Measurements from ENCODE around the gene NEU4.
"Not testable (repeated sequence)": the region's sequence is repeated elsewhere in the genome, so short reads cannot be mapped to it uniquely, and the experiment has no call there.

Gene NEU4

GRCh38 chr2:241796610-241797138 is 12.3 kb upstream of the NEU4 start:
- 100% methylated on average over 10 of the region's 13 CpGs for WGBS (ENCODE audit: insufficient coverage)

GRCh38 chr2:241797441-241798080 is 11.4 kb upstream of the NEU4 start:
- Histone ChIP-seq H3K4me1 (ENCODE audit: control extremely low read depth in 1 of 4, control insufficient read depth in 4 of 4, insufficient read depth in 4 of 4, low read length in 3 of 4) (peaks cover 0 to 5% (median 0%) of the 10 kb centered on the region in 4 experiments), H3K9me3 (ENCODE audit: control extremely low read depth in 1 of 5, control insufficient read depth in 4 of 5, insufficient read depth in 2 of 5, low read depth in 1 of 5, low read length in 4 of 5) (no peaks in the 10 kb centered on the region), H3K36me3 (ENCODE audit: control insufficient read depth in 4 of 4, insufficient read depth in 4 of 4, low read length in 3 of 4) (no peaks in the 10 kb centered on the region), H3K27ac (ENCODE audit: insufficient read depth in 1 of 2, low read depth in 1 of 2, low read length in 2 of 2, poor library complexity in 1 of 2, severe bottlenecking in 2 of 2) (no peak overlapping the region), H3K4me3 (ENCODE audit: control insufficient read depth in 1 of 7, extremely low read depth in 1 of 7, insufficient read depth in 4 of 7, low read depth in 2 of 7, low read length in 6 of 7) (no peak overlapping the region), H3K27me3 (replicated peaks in 2 of 5; ENCODE audit: control insufficient read depth in 4 of 5, insufficient read depth in 5 of 5, low read length in 4 of 5) (peaks cover 0 to under 1% (median 0%) of the 10 kb centered on the region in 5 experiments)
- 99% methylated on average over 16 of the region's 19 CpGs for WGBS (ENCODE audit: insufficient coverage)
- no peak for DNase-seq
- ChIA-PET POLR2A (no interaction called here), CTCF (no interaction called here)

More at GRCh38 chr2:241796610-241797138, 12.3 kb upstream of the NEU4 start:
- no peaks in the 10 kb centered on the region for H3K36me3 ChIP-seq (ENCODE audit: control insufficient read depth in 4 of 4, insufficient read depth in 4 of 4, low read length in 3 of 4)
- H3K4me3 ChIP-seq (ENCODE audit: control insufficient read depth in 1 of 7, extremely low read depth in 1 of 7, insufficient read depth in 4 of 7, low read depth in 2 of 7, low read length in 6 of 7) = no peak overlapping the region
- POLR2A ChIA-PET = interaction anchor here (0.8 kb wide), 1 partner anchor 97 kb away, joined by 3 read pairs; no protein-coding TSS in a partner anchor
- CTCF ChIA-PET = interaction anchor here (1.2 kb wide), 1 partner anchor 10 kb away, joined by 3 read pairs; no protein-coding TSS in a partner anchor
- H3K4me1 ChIP-seq (ENCODE audit: control extremely low read depth in 1 of 4, control insufficient read depth in 4 of 4, insufficient read depth in 4 of 4, low read length in 3 of 4) = peaks cover 0 to 4% (median 0%) of the 10 kb centered on the region in 4 experiments
- DNase-seq = no peak
- H3K9me3 ChIP-seq (ENCODE audit: control extremely low read depth in 1 of 5, control insufficient read depth in 4 of 5, insufficient read depth in 2 of 5, low read depth in 1 of 5, low read length in 4 of 5) = no peaks in the 10 kb centered on the region
- no peaks in the 10 kb centered on the region for H3K27me3 ChIP-seq (replicated peaks in 2 of 5; ENCODE audit: control insufficient read depth in 4 of 5, insufficient read depth in 5 of 5, low read length in 4 of 5)
- no peak overlapping the region for H3K27ac ChIP-seq (ENCODE audit: insufficient read depth in 1 of 2, low read depth in 1 of 2, low read length in 2 of 2, poor library complexity in 1 of 2, severe bottlenecking in 2 of 2)

- 93% methylated on average over 8 of the region's 14 CpGs for WGBS (ENCODE audit: insufficient coverage)
- no peak overlapping the region for H3K4me3 ChIP-seq (ENCODE audit: control insufficient read depth in 1 of 7, extremely low read depth in 1 of 7, insufficient read depth in 4 of 7, low read depth in 2 of 7, low read length in 6 of 7)
- ChIA-PET CTCF (no interaction called here), POLR2A (no interaction called here)
- peaks cover 0 to 7% (median 3%) of the 10 kb centered on the region in 5 experiments for H3K27me3 ChIP-seq (replicated peaks in 2 of 5; ENCODE audit: control insufficient read depth in 4 of 5, insufficient read depth in 5 of 5, low read length in 4 of 5)
- no peaks in the 10 kb centered on the region for H3K36me3 ChIP-seq (ENCODE audit: control insufficient read depth in 4 of 4, insufficient read depth in 4 of 4, low read length in 3 of 4)
- DNase-seq = no peak
- peaks cover 0 to 11% (median 2%) of the 10 kb centered on the region in 4 experiments for H3K4me1 ChIP-seq (ENCODE audit: control extremely low read depth in 1 of 4, control insufficient read depth in 4 of 4, insufficient read depth in 4 of 4, low read length in 3 of 4)
- H3K9me3 ChIP-seq (ENCODE audit: control extremely low read depth in 1 of 5, control insufficient read depth in 4 of 5, insufficient read depth in 2 of 5, low read depth in 1 of 5, low read length in 4 of 5) = no peaks in the 10 kb centered on the region
- H3K27ac ChIP-seq (ENCODE audit: insufficient read depth in 1 of 2, low read depth in 1 of 2, low read length in 2 of 2, poor library complexity in 1 of 2, severe bottlenecking in 2 of 2) = no peak overlapping the region
Observed at GRCh38 chr2:241798081-241798630, 10.8 kb upstream of the NEU4 start.

GRCh38 chr2:241798631-241799521 is 10.1 kb upstream of the NEU4 start:
- no peak for DNase-seq
- ChIA-PET CTCF (no interaction called here), POLR2A (no interaction called here)
- WGBS (ENCODE audit: insufficient coverage) = 92% methylated on average over 9 of the region's 21 CpGs
- Histone ChIP-seq H3K4me1 (ENCODE audit: control extremely low read depth in 1 of 4, control insufficient read depth in 4 of 4, insufficient read depth in 4 of 4, low read length in 3 of 4) (peaks cover 0 to 18% (median 10%) of the 10 kb centered on the region in 4 experiments), H3K9me3 (ENCODE audit: control extremely low read depth in 1 of 5, control insufficient read depth in 4 of 5, insufficient read depth in 2 of 5, low read depth in 1 of 5, low read length in 4 of 5) (no peaks in the 10 kb centered on the region), H3K27ac (ENCODE audit: insufficient read depth in 1 of 2, low read depth in 1 of 2, low read length in 2 of 2, poor library complexity in 1 of 2, severe bottlenecking in 2 of 2) (no peak overlapping the region), H3K27me3 (replicated peaks in 2 of 5; ENCODE audit: control insufficient read depth in 4 of 5, insufficient read depth in 5 of 5, low read length in 4 of 5) (peaks cover 0 to 14% (median 3%) of the 10 kb centered on the region in 5 experiments), H3K36me3 (ENCODE audit: control insufficient read depth in 4 of 4, insufficient read depth in 4 of 4, low read length in 3 of 4) (no peaks in the 10 kb centered on the region), H3K4me3 (ENCODE audit: control insufficient read depth in 1 of 7, extremely low read depth in 1 of 7, insufficient read depth in 4 of 7, low read depth in 2 of 7, low read length in 6 of 7) (no peak overlapping the region)

- Histone ChIP-seq H3K9me3 (ENCODE audit: control extremely low read depth in 1 of 5, control insufficient read depth in 4 of 5, insufficient read depth in 2 of 5, low read depth in 1 of 5, low read length in 4 of 5) (no peaks in the 10 kb centered on the region), H3K4me1 (ENCODE audit: control extremely low read depth in 1 of 4, control insufficient read depth in 4 of 4, insufficient read depth in 4 of 4, low read length in 3 of 4) (peaks cover 0 to 26% (median 17%) of the 10 kb centered on the region in 4 experiments), H3K4me3 (ENCODE audit: control insufficient read depth in 1 of 7, extremely low read depth in 1 of 7, insufficient read depth in 4 of 7, low read depth in 2 of 7, low read length in 6 of 7) (no peak overlapping the region), H3K36me3 (ENCODE audit: control insufficient read depth in 4 of 4, insufficient read depth in 4 of 4, low read length in 3 of 4) (no peaks in the 10 kb centered on the region), H3K27me3 (replicated peaks in 2 of 5; ENCODE audit: control insufficient read depth in 4 of 5, insufficient read depth in 5 of 5, low read length in 4 of 5) (peaks cover 0 to 22% (median 8%) of the 10 kb centered on the region in 5 experiments), H3K27ac (ENCODE audit: insufficient read depth in 1 of 2, low read depth in 1 of 2, low read length in 2 of 2, poor library complexity in 1 of 2, severe bottlenecking in 2 of 2) (no peak overlapping the region)
- POLR2A ChIA-PET = no interaction called here
- CTCF ChIA-PET = no interaction called here
- DNase-seq = no peak
- WGBS (ENCODE audit: insufficient coverage) = 93% methylated on average over 6 of the region's 10 CpGs
Observed at GRCh38 chr2:241799522-241800197, 9.3 kb upstream of the NEU4 start.

GRCh38 chr2:241800198-241800903 is 8.6 kb upstream of the NEU4 start:
- H3K9me3 ChIP-seq (ENCODE audit: control extremely low read depth in 1 of 5, control insufficient read depth in 4 of 5, insufficient read depth in 2 of 5, low read depth in 1 of 5, low read length in 4 of 5); DNase-seq; H3K27ac ChIP-seq (ENCODE audit: insufficient read depth in 1 of 2, low read depth in 1 of 2, low read length in 2 of 2, poor library complexity in 1 of 2, severe bottlenecking in 2 of 2); H3K36me3 ChIP-seq (ENCODE audit: control insufficient read depth in 4 of 4, insufficient read depth in 4 of 4, low read length in 3 of 4); H3K4me3 ChIP-seq (ENCODE audit: control insufficient read depth in 1 of 7, extremely low read depth in 1 of 7, insufficient read depth in 4 of 7, low read depth in 2 of 7, low read length in 6 of 7); POLR2A ChIA-PET; CTCF ChIA-PET: not testable (repeated sequence)
- H3K27me3 ChIP-seq (replicated peaks in 2 of 5; ENCODE audit: control insufficient read depth in 4 of 5, insufficient read depth in 5 of 5, low read length in 4 of 5) = peaks cover 0 to 25% (median 9%) of the 10 kb centered on the region in 5 experiments
- peaks cover 0 to 29% (median 21%) of the 10 kb centered on the region in 4 experiments for H3K4me1 ChIP-seq (ENCODE audit: control extremely low read depth in 1 of 4, control insufficient read depth in 4 of 4, insufficient read depth in 4 of 4, low read length in 3 of 4)
- WGBS (ENCODE audit: insufficient coverage) = 95% methylated on average over 29 of the region's 35 CpGs

Data from common myeloid progenitor, CD34-positive (primary cell).